ENCODE data around the gene COL17A1.

COL17A1 gene

DNA sequence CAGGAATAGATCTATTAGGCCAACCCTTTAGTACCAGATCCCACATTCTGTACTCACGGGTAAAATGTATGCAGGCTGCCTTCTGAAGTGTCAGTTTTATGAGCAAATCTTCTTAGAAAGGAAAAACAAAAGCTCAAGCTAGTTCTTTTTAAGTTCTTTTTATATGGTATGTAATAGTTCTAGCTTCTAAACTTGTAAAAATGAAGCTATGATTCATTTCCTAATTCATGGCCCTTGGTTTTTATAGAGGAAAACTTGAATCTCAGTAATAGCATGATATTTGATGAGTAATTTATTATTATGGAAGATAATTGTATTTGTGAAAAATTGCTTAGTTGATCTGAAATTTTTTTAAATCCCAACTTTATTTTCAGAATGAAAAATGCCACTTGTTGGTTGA is 64.4 kb downstream of the COL17A1 start:
- H3K27ac ChIP-seq (replicated peaks) = no peak overlapping the region
- H3K4me3 ChIP-seq (replicated peaks; ENCODE audit: insufficient read depth, low read length) = no peak overlapping the region
- H3K27me3 ChIP-seq (ENCODE audit: insufficient read depth, poor library complexity, severe bottlenecking) = no peaks in the 10 kb centered on the region
- DNase-seq (ENCODE audit: low read depth in 1 of 2, low spot score in 1 of 2) = no peak
- TF ChIP-seq GABPA (IDR thresholded peaks at IDR 0.05; ENCODE audit: low read depth) = no peak
- no peak for TF ChIP-seq SPI1 (IDR thresholded peaks at IDR 0.05; ENCODE audit: borderline replicate concordance, low read depth)
- TF ChIP-seq, protein P1, sequence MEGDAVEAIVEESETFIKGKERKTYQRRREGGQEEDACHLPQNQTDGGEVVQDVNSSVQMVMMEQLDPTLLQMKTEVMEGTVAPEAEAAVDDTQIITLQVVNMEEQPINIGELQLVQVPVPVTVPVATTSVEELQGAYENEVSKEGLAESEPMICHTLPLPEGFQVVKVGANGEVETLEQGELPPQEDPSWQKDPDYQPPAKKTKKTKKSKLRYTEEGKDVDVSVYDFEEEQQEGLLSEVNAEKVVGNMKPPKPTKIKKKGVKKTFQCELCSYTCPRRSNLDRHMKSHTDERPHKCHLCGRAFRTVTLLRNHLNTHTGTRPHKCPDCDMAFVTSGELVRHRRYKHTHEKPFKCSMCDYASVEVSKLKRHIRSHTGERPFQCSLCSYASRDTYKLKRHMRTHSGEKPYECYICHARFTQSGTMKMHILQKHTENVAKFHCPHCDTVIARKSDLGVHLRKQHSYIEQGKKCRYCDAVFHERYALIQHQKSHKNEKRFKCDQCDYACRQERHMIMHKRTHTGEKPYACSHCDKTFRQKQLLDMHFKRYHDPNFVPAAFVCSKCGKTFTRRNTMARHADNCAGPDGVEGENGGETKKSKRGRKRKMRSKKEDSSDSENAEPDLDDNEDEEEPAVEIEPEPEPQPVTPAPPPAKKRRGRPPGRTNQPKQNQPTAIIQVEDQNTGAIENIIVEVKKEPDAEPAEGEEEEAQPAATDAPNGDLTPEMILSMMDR (IDR thresholded peaks at IDR 0.05; ENCODE audit: insufficient read depth, low read length) = no peak
- TF ChIP-seq POLR2AphosphoS5 (IDR thresholded peaks at IDR 0.05; ENCODE audit: low read depth) = no peak
- TF ChIP-seq, protein P2, sequence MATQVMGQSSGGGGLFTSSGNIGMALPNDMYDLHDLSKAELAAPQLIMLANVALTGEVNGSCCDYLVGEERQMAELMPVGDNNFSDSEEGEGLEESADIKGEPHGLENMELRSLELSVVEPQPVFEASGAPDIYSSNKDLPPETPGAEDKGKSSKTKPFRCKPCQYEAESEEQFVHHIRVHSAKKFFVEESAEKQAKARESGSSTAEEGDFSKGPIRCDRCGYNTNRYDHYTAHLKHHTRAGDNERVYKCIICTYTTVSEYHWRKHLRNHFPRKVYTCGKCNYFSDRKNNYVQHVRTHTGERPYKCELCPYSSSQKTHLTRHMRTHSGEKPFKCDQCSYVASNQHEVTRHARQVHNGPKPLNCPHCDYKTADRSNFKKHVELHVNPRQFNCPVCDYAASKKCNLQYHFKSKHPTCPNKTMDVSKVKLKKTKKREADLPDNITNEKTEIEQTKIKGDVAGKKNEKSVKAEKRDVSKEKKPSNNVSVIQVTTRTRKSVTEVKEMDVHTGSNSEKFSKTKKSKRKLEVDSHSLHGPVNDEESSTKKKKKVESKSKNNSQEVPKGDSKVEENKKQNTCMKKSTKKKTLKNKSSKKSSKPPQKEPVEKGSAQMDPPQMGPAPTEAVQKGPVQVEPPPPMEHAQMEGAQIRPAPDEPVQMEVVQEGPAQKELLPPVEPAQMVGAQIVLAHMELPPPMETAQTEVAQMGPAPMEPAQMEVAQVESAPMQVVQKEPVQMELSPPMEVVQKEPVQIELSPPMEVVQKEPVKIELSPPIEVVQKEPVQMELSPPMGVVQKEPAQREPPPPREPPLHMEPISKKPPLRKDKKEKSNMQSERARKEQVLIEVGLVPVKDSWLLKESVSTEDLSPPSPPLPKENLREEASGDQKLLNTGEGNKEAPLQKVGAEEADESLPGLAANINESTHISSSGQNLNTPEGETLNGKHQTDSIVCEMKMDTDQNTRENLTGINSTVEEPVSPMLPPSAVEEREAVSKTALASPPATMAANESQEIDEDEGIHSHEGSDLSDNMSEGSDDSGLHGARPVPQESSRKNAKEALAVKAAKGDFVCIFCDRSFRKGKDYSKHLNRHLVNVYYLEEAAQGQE (IDR thresholded peaks at IDR 0.05; ENCODE audit: insufficient replicate concordance, low read depth) = no peak

DNA sequence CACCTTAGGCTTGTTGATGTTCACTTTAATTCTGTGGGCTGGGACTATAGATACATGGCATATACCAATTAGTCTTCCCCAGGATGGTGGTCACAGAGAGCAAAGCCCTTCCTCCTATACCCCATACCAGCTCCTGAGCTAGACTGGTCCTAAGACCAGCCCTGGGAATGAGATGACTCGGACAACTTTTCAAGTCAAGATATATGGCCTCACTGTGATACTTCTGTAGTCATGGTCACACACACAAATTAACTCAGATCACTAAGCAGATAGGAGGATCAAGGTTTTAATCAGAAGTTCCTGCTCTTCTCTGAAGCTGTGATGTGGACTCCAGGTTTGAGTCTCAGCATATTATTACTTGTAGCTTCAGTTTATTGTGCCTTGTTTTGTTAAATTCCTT is 65.7 kb downstream of the COL17A1 start:
- DNase-seq (ENCODE audit: low read depth in 1 of 2, low spot score in 1 of 2) = no peak
- no peak overlapping the region for H3K27ac ChIP-seq (replicated peaks)
- no peak overlapping the region for H3K4me3 ChIP-seq (replicated peaks; ENCODE audit: insufficient read depth, low read length)
- no peaks in the 10 kb centered on the region for H3K27me3 ChIP-seq (ENCODE audit: insufficient read depth, poor library complexity, severe bottlenecking)
- TF ChIP-seq SPI1 (IDR thresholded peaks at IDR 0.05; ENCODE audit: borderline replicate concordance, low read depth) (no peak), GABPA (IDR thresholded peaks at IDR 0.05; ENCODE audit: low read depth) (no peak), POLR2AphosphoS5 (IDR thresholded peaks at IDR 0.05; ENCODE audit: low read depth) (no peak)
- TF ChIP-seq, protein P2 (IDR thresholded peaks at IDR 0.05; ENCODE audit: insufficient replicate concordance, low read depth) = no peak
- TF ChIP-seq, protein P1 (IDR thresholded peaks at IDR 0.05; ENCODE audit: insufficient read depth, low read length) = no peak

DNA sequence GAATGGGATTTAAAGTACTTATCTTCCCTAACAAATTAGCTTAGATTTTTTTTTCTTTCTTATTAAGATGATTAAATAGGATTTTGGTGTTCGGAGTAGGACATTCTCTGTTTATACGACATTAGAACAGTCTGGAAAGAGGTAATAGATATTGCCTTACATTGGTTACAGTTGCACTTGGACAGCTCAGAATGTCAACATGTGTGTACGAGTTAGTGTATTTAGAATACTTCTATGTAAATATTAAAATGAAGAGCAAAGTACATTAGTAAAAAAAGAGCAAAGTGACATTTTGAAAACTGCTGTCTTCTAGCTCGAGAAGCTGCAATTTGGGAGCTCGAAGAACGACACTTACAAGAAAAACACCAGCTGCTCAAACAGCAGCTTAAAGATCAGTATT is 67.2 kb downstream of the COL17A1 start:
- no peak overlapping the region for H3K27ac ChIP-seq (replicated peaks)
- TF ChIP-seq GABPA (IDR thresholded peaks at IDR 0.05; ENCODE audit: low read depth) (no peak), POLR2AphosphoS5 (IDR thresholded peaks at IDR 0.05; ENCODE audit: low read depth) (no peak), SPI1 (IDR thresholded peaks at IDR 0.05; ENCODE audit: borderline replicate concordance, low read depth) (no peak)
- TF ChIP-seq, protein P1 (IDR thresholded peaks at IDR 0.05; ENCODE audit: insufficient read depth, low read length) = no peak
- TF ChIP-seq, protein P2 (IDR thresholded peaks at IDR 0.05; ENCODE audit: insufficient replicate concordance, low read depth) = no peak
- DNase-seq (ENCODE audit: low read depth in 1 of 2, low spot score in 1 of 2) = no peak
- H3K4me3 ChIP-seq (replicated peaks; ENCODE audit: insufficient read depth, low read length) = no peak overlapping the region
- no peaks in the 10 kb centered on the region for H3K27me3 ChIP-seq (ENCODE audit: insufficient read depth, poor library complexity, severe bottlenecking)

Data from HL-60 (cell line).